Measurements from ENCODE around the gene GALNT18. TPM values are rescaled to one million over a fixed set of nuclear protein-coding genes. Genes with fewer than 3 reads are reported as not detected.

GALNT18 gene
- total and polyA plus RNA-seq, 4 donors: 2.1 to 11.0 (median 3.8) TPM

GRCh38 chr11:11324090-11324489 is 297.7 kb downstream of the GALNT18 start (continued):
- no peak for TF ChIP-seq REST (IDR thresholded peaks at IDR 0.05)
- TF ChIP-seq FOXA1 (IDR thresholded peaks at IDR 0.05): no peak
- TF ChIP-seq RXRA (IDR thresholded peaks at IDR 0.05): no peak
- no peak for TF ChIP-seq GABPA (IDR thresholded peaks at IDR 0.05 in 1 of 2, conservative IDR thresholded peaks at IDR 0.05 in 1 of 2)
- TF ChIP-seq HNF4A (conservative IDR thresholded peaks at IDR 0.05): no peak
- TF ChIP-seq TAF1 (conservative IDR thresholded peaks at IDR 0.05): no peak

- Histone ChIP-seq H3K9me3 (ENCODE audit: control insufficient read depth in 4 of 4, low read length in 3 of 4) (peaks cover 0 to 2% (median 0%) of the 10 kb centered on the region in 4 donors), H3K9ac (ENCODE audit: low read depth in 1 of 2, low read length in 2 of 2) (no peak overlapping the region), H3K27ac (ENCODE audit: low read depth in 1 of 2, low read length in 2 of 2) (no peak overlapping the region), H3K27me3 (ENCODE audit: control insufficient read depth in 4 of 4, insufficient read depth in 4 of 4, low read length in 3 of 4) (no peaks in the 10 kb centered on the region), H3K4me1 (ENCODE audit: control insufficient read depth in 4 of 4, insufficient read depth in 4 of 4, low read length in 3 of 4) (no peaks in the 10 kb centered on the region), H3K36me3 (ENCODE audit: control insufficient read depth in 4 of 4, insufficient read depth in 3 of 4, low read depth in 1 of 4, low read length in 3 of 4) (peaks cover 0 to 67% (median 26%) of the 10 kb centered on the region in 4 donors), H3K4me3 (ENCODE audit: low read depth in 1 of 3, low read length in 3 of 3) (no peak overlapping the region)
- no peak for TF ChIP-seq YY1 (IDR thresholded peaks at IDR 0.05)
- no peak for TF ChIP-seq FOXA1 (IDR thresholded peaks at IDR 0.05)
- TF ChIP-seq EGR1 (IDR thresholded peaks at IDR 0.05; ENCODE audit: low read depth in 2 of 2): no peak
- TF ChIP-seq NR2F2 (IDR thresholded peaks at IDR 0.05): no peak
- no peak for TF ChIP-seq RAD21 (IDR thresholded peaks at IDR 0.05)
- no peak for TF ChIP-seq ZBTB33 (IDR thresholded peaks at IDR 0.05)
- TF ChIP-seq FOXA2 (IDR thresholded peaks at IDR 0.05): no peak
- DNase-seq (ENCODE audit: low spot score): no peak
Observed at GRCh38 chr11:11322101-11322500, 299.7 kb downstream of the GALNT18 start.

- no peak for DNase-seq (ENCODE audit: low spot score)
- peaks cover 0 to 2% (median 0%) of the 10 kb centered on the region in 4 donors for H3K9me3 ChIP-seq (ENCODE audit: control insufficient read depth in 4 of 4, low read length in 3 of 4)
- 88% methylated on average over 2 of the region's 2 CpGs for WGBS
- TF ChIP-seq RAD21 (IDR thresholded peaks at IDR 0.05): no peak
- no peak for TF ChIP-seq TAF1 (conservative IDR thresholded peaks at IDR 0.05)
- no peak for TF ChIP-seq HNF4A (conservative IDR thresholded peaks at IDR 0.05)
- TF ChIP-seq CTCF (IDR thresholded peaks at IDR 0.05; ENCODE audit: low read depth, low read length, missing input control): no peak
- TF ChIP-seq JUND (IDR thresholded peaks at IDR 0.05): no peak
- no peak for TF ChIP-seq MAX (IDR thresholded peaks at IDR 0.05)
- TF ChIP-seq ATF3 (IDR thresholded peaks at IDR 0.05): no peak
- no peak for TF ChIP-seq HNF4G (IDR thresholded peaks at IDR 0.05)
- no peak for TF ChIP-seq GABPA (IDR thresholded peaks at IDR 0.05 in 1 of 2, conservative IDR thresholded peaks at IDR 0.05 in 1 of 2)
- no peak for TF ChIP-seq FOXA1 (IDR thresholded peaks at IDR 0.05)
- TF ChIP-seq YY1 (IDR thresholded peaks at IDR 0.05): no peak
- no peak for TF ChIP-seq ZBTB33 (IDR thresholded peaks at IDR 0.05)
- no peaks in the 10 kb centered on the region for H3K27me3 ChIP-seq (ENCODE audit: control insufficient read depth in 4 of 4, insufficient read depth in 4 of 4, low read length in 3 of 4)
- H3K27ac ChIP-seq (ENCODE audit: low read depth in 1 of 2, low read length in 2 of 2): no peak overlapping the region
- H3K9ac ChIP-seq (ENCODE audit: low read depth in 1 of 2, low read length in 2 of 2): no peak overlapping the region
- H3K36me3 ChIP-seq (ENCODE audit: control insufficient read depth in 4 of 4, insufficient read depth in 3 of 4, low read depth in 1 of 4, low read length in 3 of 4): peaks cover 0 to 58% (median 20%) of the 10 kb centered on the region in 4 donors
- H3K4me1 ChIP-seq (ENCODE audit: control insufficient read depth in 4 of 4, insufficient read depth in 4 of 4, low read length in 3 of 4): no peaks in the 10 kb centered on the region
- H3K4me3 ChIP-seq (ENCODE audit: low read depth in 1 of 3, low read length in 3 of 3): no peak overlapping the region
Observed at GRCh38 chr11:11320825-11321224, 301.0 kb downstream of the GALNT18 start.

Measured in liver (tissue), 9 donors.